Progenitor cell of endocrine pancreas (in vitro differentiated cells): ENCODE results near the gene NR2E3. TPM values are rescaled to one million over a fixed set of nuclear protein-coding genes. Genes with fewer than 3 reads are reported as not detected.

Source experiments
- DNase-seq: peaks from one replicate; pipeline ENCODE4 v3.0.0; 2021; ENCODE audit warnings: low spot score; ENCODE audit not compliant: unreplicated experiment
- H3K27ac Mint-ChIP-seq: 2 replicates; pipeline ENCODE4 v1.8.0; 2021; ENCODE audit warnings: mild to moderate bottlenecking, moderate library complexity, mixed read lengths
- H3K27me3 Mint-ChIP-seq: 2 replicates; pipeline ENCODE4 v1.8.0; 2021; ENCODE audit warnings: mixed read lengths
- H3K36me3 Mint-ChIP-seq: 2 replicates; pipeline ENCODE4 v1.8.0; 2022; ENCODE audit warnings: mixed read lengths; ENCODE audit not compliant: insufficient read depth
- H3K4me1 Mint-ChIP-seq: 2 replicates; pipeline ENCODE4 v1.8.0; 2021; ENCODE audit warnings: low read depth, mixed read lengths
- H3K4me3 Mint-ChIP-seq: 2 replicates; pipeline ENCODE4 v1.8.0; 2021; ENCODE audit warnings: low read depth, mild to moderate bottlenecking, moderate library complexity, mixed read lengths
- H3K9me3 Mint-ChIP-seq: 2 replicates; pipeline ENCODE4 v1.8.0; 2021; ENCODE audit warnings: low read depth, mixed read lengths
- total RNA-seq: library from RNA; stranded (reverse); gene quantifications from 2 replicates; pipeline ENCODE4 v1.2.1, GENCODE V29; 2021
- TF ChIP-seq, protein P1 (sequence below): fragments of 200-600 bp; sonication (generic); IDR thresholded peaks from one replicate; pipeline ENCODE4 v1.5.0; 2021; ENCODE audit warnings: antibody characterized with exemption, mild to moderate bottlenecking; ENCODE audit not compliant: unreplicated experiment

Gene NR2E3
- total RNA-seq, 1 donor from 2014 or later: not detected

DNA sequence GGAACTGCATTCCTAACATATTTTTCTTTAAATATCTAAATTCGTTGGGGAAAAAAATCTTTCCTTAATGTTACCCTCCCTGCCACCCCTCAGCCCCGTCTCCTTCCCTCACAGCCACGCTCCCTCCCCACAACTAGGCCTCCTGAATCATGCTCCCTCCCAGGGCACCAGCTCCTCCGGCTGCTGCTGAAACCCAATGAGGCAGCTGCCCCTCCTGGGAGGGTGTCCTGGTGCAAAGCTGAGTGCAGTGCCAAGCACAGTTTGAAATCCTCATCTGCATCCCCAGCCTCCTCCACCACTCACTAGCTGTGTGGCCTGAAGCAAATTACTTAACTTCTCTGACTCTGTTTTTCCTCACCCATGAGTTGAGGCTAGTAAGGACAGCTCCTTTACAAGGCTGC is 2.7 kb upstream of the NR2E3 start:
- H3K4me1 Mint-ChIP-seq: peaks cover 13% of the 10 kb centered on the region
- H3K9me3 Mint-ChIP-seq: no peaks in the 10 kb centered on the region
- H3K27me3 Mint-ChIP-seq: peaks cover 29% of the 10 kb centered on the region
- TF ChIP-seq, protein P1, sequence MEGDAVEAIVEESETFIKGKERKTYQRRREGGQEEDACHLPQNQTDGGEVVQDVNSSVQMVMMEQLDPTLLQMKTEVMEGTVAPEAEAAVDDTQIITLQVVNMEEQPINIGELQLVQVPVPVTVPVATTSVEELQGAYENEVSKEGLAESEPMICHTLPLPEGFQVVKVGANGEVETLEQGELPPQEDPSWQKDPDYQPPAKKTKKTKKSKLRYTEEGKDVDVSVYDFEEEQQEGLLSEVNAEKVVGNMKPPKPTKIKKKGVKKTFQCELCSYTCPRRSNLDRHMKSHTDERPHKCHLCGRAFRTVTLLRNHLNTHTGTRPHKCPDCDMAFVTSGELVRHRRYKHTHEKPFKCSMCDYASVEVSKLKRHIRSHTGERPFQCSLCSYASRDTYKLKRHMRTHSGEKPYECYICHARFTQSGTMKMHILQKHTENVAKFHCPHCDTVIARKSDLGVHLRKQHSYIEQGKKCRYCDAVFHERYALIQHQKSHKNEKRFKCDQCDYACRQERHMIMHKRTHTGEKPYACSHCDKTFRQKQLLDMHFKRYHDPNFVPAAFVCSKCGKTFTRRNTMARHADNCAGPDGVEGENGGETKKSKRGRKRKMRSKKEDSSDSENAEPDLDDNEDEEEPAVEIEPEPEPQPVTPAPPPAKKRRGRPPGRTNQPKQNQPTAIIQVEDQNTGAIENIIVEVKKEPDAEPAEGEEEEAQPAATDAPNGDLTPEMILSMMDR: no peak
- no peak overlapping the region for H3K4me3 Mint-ChIP-seq
- no peak for DNase-seq
- H3K36me3 Mint-ChIP-seq: no peaks in the 10 kb centered on the region
- H3K27ac Mint-ChIP-seq: no peak overlapping the region

DNA sequence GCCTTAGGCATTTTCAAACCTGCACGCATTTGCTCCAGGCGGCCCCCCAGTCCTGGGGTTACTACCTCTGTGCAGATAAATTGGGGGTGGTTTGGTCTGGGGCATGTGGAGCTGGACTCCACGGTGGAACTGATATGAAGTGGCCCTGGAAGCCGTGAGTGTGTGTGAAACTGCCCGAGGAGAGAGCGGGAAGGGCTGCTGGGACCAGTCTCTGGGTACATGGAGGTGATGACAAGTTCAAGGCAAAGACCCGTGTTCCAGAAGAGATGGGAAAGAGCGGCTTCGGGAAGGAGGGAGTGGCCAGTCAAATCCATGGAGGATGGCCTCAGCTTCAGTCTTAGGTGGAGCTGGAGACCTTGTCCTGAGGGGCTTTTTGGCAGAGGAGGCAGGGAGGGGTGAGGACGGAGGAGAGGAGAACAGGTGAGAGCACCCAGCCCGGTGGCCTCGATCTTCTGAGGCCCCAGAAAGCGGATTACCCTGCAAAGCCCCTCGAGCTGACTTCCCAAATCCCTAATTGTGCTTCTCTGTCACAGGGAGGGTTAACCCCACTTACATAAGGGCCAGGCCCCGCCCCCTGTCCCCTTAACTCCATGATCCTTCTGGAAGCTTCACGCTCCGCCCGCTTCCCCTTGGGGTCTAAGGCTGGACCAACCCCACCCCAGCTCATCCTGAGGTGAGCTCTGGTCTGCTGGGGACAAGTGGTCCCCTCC is 1.9 kb upstream of the NR2E3 start:
- H3K27me3 Mint-ChIP-seq: peaks cover 28% of the 10 kb centered on the region
- DNase-seq: no peak
- no peak overlapping the region for H3K27ac Mint-ChIP-seq
- no peaks in the 10 kb centered on the region for H3K36me3 Mint-ChIP-seq
- H3K9me3 Mint-ChIP-seq: no peaks in the 10 kb centered on the region
- TF ChIP-seq, protein P1: no peak
- H3K4me3 Mint-ChIP-seq: no peak overlapping the region
- peaks cover 13% of the 10 kb centered on the region for H3K4me1 Mint-ChIP-seq

DNA sequence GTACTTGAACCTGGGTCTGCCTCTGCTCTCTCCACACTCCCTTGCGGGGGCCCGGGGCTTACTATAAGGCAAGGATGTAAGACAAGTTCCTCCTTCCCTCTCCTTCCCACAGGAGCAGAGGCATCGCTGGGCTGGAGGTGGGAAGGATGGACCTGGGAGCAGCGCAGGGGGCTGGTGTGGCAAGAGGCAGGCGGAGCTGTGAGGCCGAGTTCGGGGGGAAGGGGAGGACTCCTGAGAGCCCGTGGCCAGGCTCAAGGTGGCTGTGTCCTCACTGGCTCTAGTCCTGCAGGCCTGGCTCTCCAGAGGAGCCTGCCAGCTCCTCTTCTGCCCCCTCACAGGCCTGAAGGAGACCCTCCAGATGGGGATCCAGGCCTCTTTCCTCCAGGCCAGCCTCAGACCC is 1.0 kb upstream of the NR2E3 start:
- no peak overlapping the region for H3K27ac Mint-ChIP-seq

DNA sequence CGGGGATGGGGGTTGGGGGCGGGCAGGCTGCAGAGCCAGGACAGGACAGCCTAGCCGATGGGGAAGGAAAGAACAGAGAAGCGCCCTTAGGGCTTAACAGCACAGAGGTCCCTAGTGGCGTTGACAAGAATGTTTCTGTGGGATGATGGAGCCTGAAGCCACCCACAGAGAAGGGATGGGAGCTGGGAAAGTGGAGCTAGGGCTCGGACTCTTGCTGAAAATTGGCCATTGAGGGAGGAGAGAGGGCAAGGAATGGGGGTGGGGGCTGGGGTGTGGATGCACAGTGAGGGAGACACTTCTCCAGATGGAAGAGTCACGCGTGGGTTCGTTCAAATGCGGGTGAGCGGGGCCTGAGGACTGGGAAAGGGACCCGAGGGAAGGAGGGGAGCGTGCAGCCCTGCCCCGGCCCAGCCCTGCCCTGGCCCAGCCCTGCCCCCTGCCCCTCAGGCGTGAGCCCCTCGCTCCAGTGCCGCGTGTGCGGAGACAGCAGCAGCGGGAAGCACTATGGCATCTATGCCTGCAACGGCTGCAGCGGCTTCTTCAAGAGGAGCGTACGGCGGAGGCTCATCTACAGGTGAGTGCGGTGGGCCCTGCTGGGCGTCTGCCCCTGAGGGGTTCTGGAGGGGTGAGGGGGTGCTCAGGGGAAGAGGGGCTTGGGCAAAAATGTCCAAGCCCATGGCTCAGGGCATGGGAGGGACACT is 832 bp downstream of the NR2E3 start:
- Mint-ChIP-seq H3K4me1 (peaks cover 6% of the 10 kb centered on the region), H3K9me3 (no peaks in the 10 kb centered on the region), H3K4me3 (no peak overlapping the region), H3K36me3 (no peaks in the 10 kb centered on the region), H3K27ac (no peak overlapping the region), H3K27me3 (peaks cover 24% of the 10 kb centered on the region)
- TF ChIP-seq, protein P1: no peak
- no peak for DNase-seq

More for the DNA sequence above, 1.0 kb upstream of the NR2E3 start:
- no peaks in the 10 kb centered on the region for H3K36me3 Mint-ChIP-seq
- peaks cover 13% of the 10 kb centered on the region for H3K4me1 Mint-ChIP-seq
- H3K4me3 Mint-ChIP-seq: no peak overlapping the region
- DNase-seq: no peak
- H3K9me3 Mint-ChIP-seq: no peaks in the 10 kb centered on the region
- H3K27me3 Mint-ChIP-seq: peaks cover 30% of the 10 kb centered on the region
- TF ChIP-seq, protein P1: no peak

DNA sequence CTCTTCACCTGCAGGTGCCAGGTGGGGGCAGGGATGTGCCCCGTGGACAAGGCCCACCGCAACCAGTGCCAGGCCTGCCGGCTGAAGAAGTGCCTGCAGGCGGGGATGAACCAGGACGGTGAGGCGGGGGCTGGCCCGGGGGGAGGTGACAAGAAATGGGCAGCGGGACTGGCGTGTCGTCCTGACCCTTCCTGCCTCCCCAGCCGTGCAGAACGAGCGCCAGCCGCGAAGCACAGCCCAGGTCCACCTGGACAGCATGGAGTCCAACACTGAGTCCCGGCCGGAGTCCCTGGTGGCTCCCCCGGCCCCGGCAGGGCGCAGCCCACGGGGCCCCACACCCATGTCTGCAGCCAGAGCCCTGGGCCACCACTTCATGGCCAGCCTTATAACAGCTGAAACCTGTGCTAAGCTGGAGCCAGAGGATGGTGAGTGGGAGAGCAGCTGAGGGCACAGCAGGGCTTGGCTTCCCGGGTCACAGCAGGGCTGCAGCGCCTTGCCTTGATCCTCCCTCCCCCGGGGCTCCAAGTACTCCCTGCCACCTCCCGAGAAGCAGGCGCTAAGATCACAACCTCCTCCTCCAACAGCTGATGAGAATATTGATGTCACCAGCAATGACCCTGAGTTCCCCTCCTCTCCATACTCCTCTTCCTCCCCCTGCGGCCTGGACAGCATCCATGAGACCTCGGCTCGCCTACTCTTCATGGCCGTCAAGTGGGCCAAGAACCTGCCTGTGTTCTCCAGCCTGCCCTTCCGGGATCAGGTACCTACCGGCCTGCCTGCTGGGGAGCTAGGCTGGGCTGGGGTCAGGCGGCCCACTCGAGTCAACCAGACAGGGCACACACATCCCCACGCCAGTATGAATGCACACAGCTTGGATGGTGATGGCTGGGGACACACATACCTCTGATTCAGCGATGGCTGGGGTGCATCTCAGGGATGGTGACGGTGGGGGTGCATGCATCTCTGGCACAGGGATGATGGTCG is 1.7 kb downstream of the NR2E3 start:
- Mint-ChIP-seq H3K27ac (no peak overlapping the region), H3K4me3 (no peak overlapping the region), H3K9me3 (no peaks in the 10 kb centered on the region), H3K4me1 (peaks cover 3% of the 10 kb centered on the region), H3K36me3 (no peaks in the 10 kb centered on the region), H3K27me3 (peaks cover 20% of the 10 kb centered on the region)
- no peak for DNase-seq
- TF ChIP-seq, protein P1: no peak
